GM12891 (cell line): ENCODE measurements around the gene CD81.

Experiments used
- PAX5 ChIP-seq: IDR thresholded peaks from 2 replicates; pipeline ENCODE4 v1.6.1; 2011; ENCODE audit warnings: low read length, moderate library complexity, mild to moderate bottlenecking; ENCODE audit not compliant: insufficient read depth, severe bottlenecking
- POLR2A ChIP-seq: IDR thresholded peaks from 2 replicates; pipeline ENCODE4 v1.6.1; 2011; ENCODE audit warnings: low read depth, low read length, control low read depth
- POLR2AphosphoS5 ChIP-seq: IDR thresholded peaks from 2 replicates; pipeline ENCODE4 v1.6.1; 2011; ENCODE audit warnings: low read depth, low read length, control low read depth
- SPI1 ChIP-seq: IDR thresholded peaks from 2 replicates; pipeline ENCODE4 v1.6.1; 2011; ENCODE audit warnings: low read depth, low read length, control low read depth
- TAF1 ChIP-seq: IDR thresholded peaks from 2 replicates; pipeline ENCODE4 v1.6.1; 2011; ENCODE audit warnings: low read depth, low read length, control low read depth

DNA sequence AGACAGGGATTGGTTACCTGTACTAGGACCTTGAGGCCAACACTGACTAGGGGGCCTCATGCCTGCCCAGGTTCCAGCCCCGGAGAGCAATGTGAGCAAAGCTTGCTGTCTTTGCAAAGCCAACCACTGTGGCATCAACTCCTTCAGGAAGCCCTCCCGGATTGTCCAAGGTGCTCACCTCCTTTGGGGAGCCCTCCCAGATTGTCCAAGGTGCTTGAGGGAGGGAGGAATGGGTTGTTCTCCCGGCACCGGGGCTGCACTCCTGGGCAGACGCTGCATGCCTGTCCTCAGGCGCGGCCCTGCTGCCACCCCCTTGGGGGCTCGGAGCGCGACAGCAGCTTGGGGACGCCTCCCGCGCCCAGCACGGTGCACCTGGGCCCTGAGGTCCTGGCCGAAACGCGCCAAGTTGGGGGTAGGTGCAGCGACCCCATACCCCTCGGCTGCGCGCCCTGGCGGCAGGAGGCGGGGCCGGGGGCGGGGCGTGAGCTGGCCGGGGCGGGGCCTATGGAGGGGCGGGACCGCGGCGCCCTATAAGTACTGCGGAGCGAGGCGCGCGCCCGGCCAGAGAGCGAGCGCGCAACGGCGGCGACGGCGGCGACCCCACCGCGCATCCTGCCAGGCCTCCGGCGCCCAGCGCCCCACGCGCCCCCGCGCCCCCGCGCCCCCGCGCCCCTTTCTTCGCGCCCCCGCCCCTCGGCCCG lies at the start of gene CD81:
- TF ChIP-seq SPI1 (no peak), POLR2AphosphoS5 (peak; percentile 56; the same call in 1 of the 2 replicates), POLR2A (peak; percentile 62), TAF1 (no peak), PAX5 (no peak)
